IPS DF 4.7 (cell line): Measurements from ENCODE around the gene SLC16A14.
"Not testable (repeated sequence)": the region's sequence is repeated elsewhere in the genome, so short reads cannot be mapped to it uniquely, and the experiment has no call there.

Source experiments
- DNase-seq: peaks from one replicate; pipeline ENCODE4 v3.0.0-alpha.2; 2013; ENCODE audit warnings: low spot score; ENCODE audit errors: extremely low read depth

Gene SLC16A14, protein sequence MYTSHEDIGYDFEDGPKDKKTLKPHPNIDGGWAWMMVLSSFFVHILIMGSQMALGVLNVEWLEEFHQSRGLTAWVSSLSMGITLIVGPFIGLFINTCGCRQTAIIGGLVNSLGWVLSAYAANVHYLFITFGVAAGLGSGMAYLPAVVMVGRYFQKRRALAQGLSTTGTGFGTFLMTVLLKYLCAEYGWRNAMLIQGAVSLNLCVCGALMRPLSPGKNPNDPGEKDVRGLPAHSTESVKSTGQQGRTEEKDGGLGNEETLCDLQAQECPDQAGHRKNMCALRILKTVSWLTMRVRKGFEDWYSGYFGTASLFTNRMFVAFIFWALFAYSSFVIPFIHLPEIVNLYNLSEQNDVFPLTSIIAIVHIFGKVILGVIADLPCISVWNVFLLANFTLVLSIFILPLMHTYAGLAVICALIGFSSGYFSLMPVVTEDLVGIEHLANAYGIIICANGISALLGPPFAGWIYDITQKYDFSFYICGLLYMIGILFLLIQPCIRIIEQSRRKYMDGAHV

DNA sequence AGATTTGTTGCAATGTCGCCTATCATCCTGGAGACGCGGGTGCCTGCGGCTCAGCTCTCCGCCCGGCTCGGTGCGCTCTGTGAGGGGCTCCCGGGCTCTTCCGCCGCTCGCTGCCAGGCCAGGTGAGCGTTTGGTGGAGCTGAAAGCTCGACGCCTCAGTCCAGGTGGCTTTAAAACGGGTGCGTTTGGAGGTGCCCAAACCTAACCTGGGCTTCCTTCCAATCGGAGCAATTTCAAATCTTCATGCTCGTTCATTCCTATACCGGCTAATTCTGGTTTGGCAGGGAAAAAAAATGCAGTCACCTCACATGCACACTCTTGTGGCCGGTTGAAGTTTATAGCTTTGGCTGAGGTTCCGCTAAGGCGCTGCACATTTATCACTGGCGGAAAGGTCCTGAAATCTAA lies at the start of gene SLC16A14:
TSS of gene SLC16A14 (minus strand) at position 274 of the 405 bp plus-strand sequence. CDS start 9,572 bp downstream, outside the sequence.
- DNase-seq: no peak

DNA sequence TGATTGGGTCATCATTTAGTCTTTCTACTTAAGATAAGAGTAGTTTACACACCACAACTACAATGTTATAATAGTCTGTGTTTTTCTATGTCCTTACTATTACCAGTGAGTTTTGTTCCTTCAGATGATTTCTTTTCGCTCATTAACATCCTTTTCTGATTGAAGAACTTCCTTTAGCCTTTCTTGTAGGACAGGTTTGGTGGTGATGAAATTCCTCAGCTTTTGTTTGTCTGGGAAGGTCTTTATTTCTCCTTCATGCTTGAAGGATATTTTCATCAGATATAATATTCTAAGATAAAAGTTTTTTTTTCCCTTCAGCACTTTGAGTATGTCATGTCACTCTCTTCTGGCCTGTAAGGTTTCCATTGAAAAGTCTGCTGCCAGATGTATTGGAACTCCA lies 38.0 kb upstream of the SLC16A14 start:
- DNase-seq: no peak

- DNase-seq: not testable (repeated sequence)
These were observed 33.2 kb upstream of the SLC16A14 start for GRCh38 chr2:230101967-230102366.

GRCh38 chr2:230097841-230098240 lies 29.1 kb upstream of the SLC16A14 start:
- no peak for DNase-seq

DNA sequence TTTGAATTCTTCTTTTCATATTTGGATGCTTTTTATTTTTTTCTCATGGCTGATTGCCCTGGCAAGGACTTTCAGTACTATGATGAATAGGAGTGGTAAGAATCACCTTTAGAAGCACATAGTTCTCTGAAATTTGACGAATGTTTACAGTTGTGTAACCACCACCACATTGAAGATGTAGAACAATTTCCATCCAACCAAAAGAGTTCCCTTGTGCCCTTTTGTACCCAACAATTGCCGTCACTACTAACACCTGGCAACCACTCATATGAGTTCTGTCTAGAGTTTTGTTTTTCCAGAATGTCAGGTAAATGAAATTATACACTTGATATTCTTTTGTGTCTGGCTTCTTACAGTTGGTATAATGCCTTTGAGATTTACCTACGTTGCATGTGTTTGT lies 28.7 kb upstream of the SLC16A14 start:
- DNase-seq: no peak

- DNase-seq: no peak
These were observed 22.2 kb upstream of the SLC16A14 start for GRCh38 chr2:230090967-230091366.

DNA sequence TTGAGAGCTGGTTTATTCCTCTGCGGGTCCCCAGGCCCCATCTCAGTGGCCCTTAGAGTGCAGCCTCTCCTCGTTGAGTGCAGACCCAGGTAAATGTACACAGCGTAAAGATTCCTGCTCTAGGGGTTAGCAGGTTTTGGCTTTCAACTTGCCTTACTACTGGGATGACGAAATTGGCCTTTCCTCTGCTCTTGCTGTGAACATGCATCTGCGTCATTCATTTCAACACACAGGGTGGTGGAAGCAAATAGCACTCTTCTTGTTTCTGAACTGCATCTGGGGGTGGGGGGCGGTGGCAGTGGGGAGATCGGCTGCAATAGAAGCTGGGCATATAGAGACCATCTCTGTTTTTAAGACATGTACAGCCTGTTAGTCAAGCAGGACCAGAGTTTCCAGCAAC lies 16.5 kb upstream of the SLC16A14 start:
- no peak for DNase-seq

DNA sequence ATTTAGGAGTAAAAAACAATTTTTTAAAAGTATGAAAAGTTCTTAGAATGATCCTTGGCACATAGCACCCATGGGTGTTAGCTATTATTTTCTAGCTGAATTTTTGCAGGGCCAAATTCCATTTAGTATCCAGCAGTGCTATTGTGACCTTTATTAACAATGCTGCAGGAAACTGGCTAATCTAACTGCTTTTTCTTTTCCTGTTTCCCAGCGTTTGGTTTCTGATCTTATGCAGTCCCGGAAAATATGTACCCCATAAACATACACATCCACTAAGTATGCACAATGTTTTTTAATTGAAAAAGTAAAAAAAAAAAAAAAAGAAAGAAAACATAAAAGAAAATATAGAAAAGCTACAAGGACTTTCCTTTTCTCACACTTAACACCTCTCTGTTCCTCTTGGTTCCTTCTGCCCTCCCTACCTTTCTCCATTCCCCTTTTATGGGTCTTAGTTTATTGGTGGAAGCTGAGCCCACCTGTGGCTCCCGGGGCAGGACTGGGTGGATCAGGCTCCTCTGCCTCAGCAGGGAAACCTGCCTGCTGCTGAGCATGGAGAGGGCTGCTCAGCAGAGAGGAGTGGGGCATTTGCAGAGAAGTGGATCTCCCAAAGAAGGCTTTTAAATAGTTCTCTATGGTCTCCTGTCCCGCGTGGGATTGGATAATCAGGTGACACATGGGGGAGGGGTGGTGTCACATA lies 9.3 kb upstream of the SLC16A14 start:
- DNase-seq: no peak

DNA sequence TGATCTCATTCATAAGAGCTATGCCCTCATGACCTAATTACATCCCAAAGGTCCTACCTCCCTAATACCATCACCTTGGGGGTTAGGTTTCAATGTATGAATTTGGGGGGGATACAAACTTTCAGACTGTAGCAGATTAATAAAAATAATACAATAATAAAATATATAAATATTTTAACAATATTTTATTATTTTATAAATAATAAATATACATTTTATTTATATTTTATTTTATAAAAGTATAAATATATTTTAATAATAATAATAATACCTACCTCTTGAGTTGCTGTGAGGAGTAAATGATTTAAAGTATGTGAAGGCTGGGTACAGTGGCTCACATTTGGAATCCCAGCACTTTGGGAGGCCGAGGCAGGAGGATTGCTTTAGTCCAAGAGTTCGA lies 8.1 kb upstream of the SLC16A14 start:
- DNase-seq: no peak

DNA sequence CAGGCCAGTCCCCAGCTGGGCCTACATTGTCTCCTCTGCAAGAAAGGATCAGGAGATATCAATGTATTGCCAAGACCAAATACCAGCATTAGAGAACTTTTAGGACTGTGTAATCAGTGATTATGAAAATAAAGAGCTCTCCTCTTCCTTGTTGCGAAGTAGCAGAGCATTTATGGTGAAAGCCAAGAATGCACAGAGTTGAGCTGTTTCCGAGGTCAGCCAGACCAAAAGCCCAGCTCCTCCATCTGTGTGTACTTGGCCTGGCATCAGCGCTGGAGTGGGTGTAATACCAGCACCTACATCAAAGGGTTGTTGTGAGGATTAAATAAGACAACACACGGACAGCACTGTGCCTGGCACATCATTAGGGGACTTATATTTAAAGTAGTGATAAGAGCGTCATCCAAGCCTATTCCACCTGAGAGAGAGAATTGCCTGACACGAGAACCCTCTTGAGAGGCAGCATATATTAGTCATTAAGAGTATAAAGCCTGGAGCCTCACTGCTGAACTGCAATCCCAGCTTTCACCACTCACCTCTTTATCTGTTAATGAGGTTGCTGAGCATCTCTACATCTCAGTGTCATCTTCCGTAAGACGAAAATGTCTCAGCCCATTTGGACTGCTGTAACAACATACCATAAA lies 7.4 kb upstream of the SLC16A14 start:
- no peak for DNase-seq

DNA sequence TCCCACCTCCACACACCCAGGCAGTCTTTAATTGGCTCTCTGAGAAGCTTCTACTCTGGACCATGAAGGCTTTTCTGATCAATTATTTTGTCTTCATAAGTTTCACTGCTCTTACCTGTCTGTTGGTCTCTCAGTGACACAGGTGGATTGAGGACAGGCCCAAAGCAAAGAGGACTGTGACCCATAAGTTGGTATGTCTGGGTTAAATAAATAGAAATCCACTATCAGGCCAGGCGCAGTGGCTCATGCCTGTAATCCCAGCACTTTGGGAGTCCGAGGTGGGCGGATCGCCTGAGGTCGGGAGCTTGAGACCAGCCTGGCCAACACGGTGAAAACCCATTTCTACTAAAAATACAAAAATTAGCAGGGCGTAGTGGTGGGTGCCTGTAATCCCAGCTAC lies 2.7 kb upstream of the SLC16A14 start:
- no peak for DNase-seq

- DNase-seq: no peak
These were observed 678 bp upstream of the SLC16A14 start for GRCh38 chr2:230069402-230069801.

DNA sequence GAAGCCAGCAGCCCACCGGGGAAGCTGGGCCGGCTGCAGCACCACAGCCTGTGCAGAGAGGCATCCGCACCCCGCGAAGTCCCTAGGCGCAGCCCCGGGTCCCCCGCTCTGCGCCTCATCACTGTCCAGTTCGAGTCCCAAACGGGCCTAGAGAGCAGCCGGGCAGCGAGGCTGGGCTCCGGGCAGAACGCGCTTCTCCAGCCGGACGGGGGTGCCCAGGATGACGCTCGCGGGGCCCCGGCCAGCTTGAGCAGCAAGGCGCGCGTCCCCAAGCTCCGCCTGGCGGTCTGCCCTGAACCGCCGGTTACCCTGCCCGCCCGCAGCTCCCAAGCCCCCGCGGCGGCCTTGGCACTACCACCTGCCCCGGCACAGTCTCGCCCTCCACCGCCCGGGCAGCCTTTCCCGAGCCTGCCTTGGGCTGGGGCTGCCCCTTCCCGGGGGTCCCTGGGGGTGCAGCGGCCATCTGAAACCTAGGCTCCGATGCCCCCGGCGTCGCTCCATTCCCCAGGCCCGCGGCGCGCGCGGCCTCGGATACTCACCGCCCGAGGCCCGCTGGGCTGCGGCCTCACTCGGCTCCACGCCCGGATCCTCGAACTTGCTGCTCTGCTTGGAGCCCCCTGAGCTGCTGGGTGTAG lies 591 bp downstream of the SLC16A14 start:
- DNase-seq: no peak

GRCh38 chr2:230060672-230061293 lies 7.9 kb downstream of the SLC16A14 start:
- no peak for DNase-seq

GRCh38 chr2:230053753-230054478 lies 14.8 kb downstream of the SLC16A14 start:
- DNase-seq: no peak

DNA sequence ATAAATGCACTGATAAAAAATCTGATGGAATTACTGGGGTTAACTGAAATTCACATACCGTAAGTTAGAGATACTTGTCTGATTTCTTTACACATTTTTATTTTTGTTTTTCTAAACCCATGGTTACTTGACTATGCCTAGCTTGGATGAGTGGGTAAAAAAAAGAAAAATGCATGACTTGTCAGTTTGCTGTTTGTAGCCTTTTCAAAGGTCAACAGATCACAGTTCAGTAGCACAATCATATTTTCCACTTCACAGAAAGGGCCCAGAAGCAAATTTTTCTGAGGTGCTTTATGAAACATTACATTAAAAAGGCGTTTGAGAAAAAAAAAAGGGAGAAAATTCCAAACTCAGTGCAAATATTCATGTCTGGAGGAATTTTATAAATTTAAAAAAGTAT lies 16.4 kb downstream of the SLC16A14 start:
- no peak for DNase-seq

DNA sequence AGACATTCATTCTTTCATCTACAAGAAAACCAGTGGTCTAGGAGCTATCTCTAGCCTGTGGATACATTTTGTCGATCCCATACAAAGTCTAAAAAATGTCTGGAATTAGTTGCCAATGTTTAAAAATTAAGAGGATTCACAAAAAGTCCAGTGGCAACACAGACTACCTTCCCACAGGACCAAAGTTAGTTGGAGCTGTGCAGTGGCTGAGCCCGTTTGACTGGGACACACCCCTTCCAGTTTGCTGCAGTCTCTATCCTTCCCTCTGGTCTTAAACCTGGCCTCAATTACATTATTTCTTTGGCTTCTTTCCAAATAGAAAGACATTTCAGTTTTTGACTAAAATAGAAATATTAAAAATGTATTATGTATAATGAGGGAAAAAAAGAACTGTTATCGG lies 18.6 kb downstream of the SLC16A14 start:
- DNase-seq: no peak

GRCh38 chr2:230048010-230048671 lies 20.6 kb downstream of the SLC16A14 start:
- no peak for DNase-seq

- DNase-seq: no peak
These were observed 22.2 kb downstream of the SLC16A14 start for GRCh38 chr2:230046491-230046890.

- no peak for DNase-seq
These were observed 25.3 kb downstream of the SLC16A14 start for GRCh38 chr2:230043461-230043860.
